Astrocyte of the spinal cord (primary cell): Measurements from ENCODE around the gene CEACAM19.
A peak's percentile ranks its signal among the peaks of the same experiment; 100 is the strongest.

ENCODE experiments used
- DNase-seq: peaks from one replicate; pipeline ENCODE4 v3.0.0; 2011; ENCODE audit warnings: low read depth, low spot score
- H3K4me3 ChIP-seq: 2 replicates; pipeline ENCODE4 v1.5.1; 2011; ENCODE audit warnings: low read depth, mild to moderate bottlenecking, low read length, moderate library complexity
- CTCF ChIP-seq: IDR thresholded peaks from 2 replicates; pipeline ENCODE4 v1.5.1; 2012; ENCODE audit warnings: low read depth, mild to moderate bottlenecking, low read length, inconsistent platforms
- in situ Hi-C: cut with HindIII; loops from 2 replicates; pipeline ENCODE4 v1.10.0; 2017; ENCODE audit warnings: low sequenced_read_pairs

The CEACAM19 gene

GRCh38 chr19:44723952-44724319, 52.7 kb downstream of the CEACAM19 start:
- peak; percentile 80 for DNase-seq
- in situ Hi-C loops, result no loop called here
- TF ChIP-seq CTCF, result peak; percentile 99
- no peak overlapping the region for H3K4me3 ChIP-seq

GRCh38 chr19:44725251-44725650, 54.0 kb downstream of the CEACAM19 start:
- no peak for DNase-seq
- no peak for TF ChIP-seq CTCF
- in situ Hi-C loops, result no loop called here
- H3K4me3 ChIP-seq, result no peak overlapping the region

GRCh38 chr19:44725684-44726083, 54.4 kb downstream of the CEACAM19 start:
- in situ Hi-C loops, result no loop called here
- DNase-seq, result no peak
- TF ChIP-seq CTCF, result no peak
- no peak overlapping the region for H3K4me3 ChIP-seq

- DNase-seq, result no peak
- no peak overlapping the region for H3K4me3 ChIP-seq
- TF ChIP-seq CTCF, result no peak
- in situ Hi-C loops, result no loop called here
These were observed 55.2 kb downstream of the CEACAM19 start for GRCh38 chr19:44726465-44726864.

GRCh38 chr19:44728178-44728577, 56.9 kb downstream of the CEACAM19 start:
- DNase-seq, result no peak
- in situ Hi-C loops, result no loop called here
- no peak for TF ChIP-seq CTCF
- H3K4me3 ChIP-seq, result no peak overlapping the region

GRCh38 chr19:44729516-44730033, 58.3 kb downstream of the CEACAM19 start:
- in situ Hi-C loops, result no loop called here
- DNase-seq, result no peak
- TF ChIP-seq CTCF, result no peak
- H3K4me3 ChIP-seq, result no peak overlapping the region

GRCh38 chr19:44731081-44731480, 59.8 kb downstream of the CEACAM19 start:
- in situ Hi-C loops, result no loop called here
- TF ChIP-seq CTCF, result no peak
- no peak overlapping the region for H3K4me3 ChIP-seq
- DNase-seq, result no peak
